ENCODE measurements around the gene RASA3. TPM values are rescaled to one million over a fixed set of nuclear protein-coding genes. Genes with fewer than 3 reads are reported as not detected.

Gene RASA3
- total and polyA plus RNA-seq, 2 of the 8 experiments (the other 6 are each of a cell fraction or from before 2014, with no cell fraction given), result 7.5 to 21.9 TPM

DNA sequence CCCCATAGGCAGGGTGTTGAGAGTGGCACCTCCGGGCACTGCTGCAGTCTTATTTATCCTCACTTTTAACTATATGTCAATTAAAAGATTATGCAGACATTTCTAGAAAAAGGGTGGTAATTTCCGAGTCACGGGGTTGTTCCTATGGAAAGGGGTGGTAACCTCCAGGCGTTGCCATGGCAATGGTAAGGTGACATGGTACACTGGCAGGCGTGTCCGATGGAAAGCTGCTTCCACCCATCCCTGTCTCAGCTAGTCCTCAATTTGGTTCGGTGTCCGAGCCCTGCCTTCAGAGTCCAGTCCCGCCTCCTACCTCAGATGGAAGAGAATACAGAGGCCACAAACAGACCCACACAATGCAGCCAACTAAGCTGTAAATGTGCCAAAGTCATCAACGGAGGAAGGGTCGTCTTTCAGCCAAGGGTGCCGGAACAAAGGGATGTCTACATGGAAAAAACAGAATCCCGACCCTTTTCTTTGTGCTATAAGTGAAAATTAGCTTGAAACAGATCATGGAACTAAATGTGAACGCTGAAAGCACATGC, 85.9 kb downstream of the RASA3 start:
- DNase-seq (ENCODE audit: low read depth in 1 of 2, low spot score in 2 of 2) (no peak), FAIRE-seq (no peak)
- Histone ChIP-seq H4K91ac (replicated peaks; ENCODE audit: insufficient read length, low read length) (no peak overlapping the region), H3K4ac (replicated peaks; ENCODE audit: insufficient read length, low read depth, low read length) (no peak overlapping the region), H3K23me2 (ENCODE audit: low read depth, low read length) (no peaks in the 10 kb centered on the region), H2BK120ac (replicated peaks; ENCODE audit: low read depth, low read length) (no peak overlapping the region), H3K36me3 (ENCODE audit: control insufficient read depth in 2 of 4, insufficient read depth in 4 of 4, low read length in 3 of 4) (no peaks in the 10 kb centered on the region), H3K27me3 (replicated peaks in 1 of 4; ENCODE audit: control insufficient read depth in 3 of 4, extremely low read depth in 1 of 4, insufficient read depth in 3 of 4, low read length in 3 of 4) (no peaks in the 10 kb centered on the region), H2AK5ac (ENCODE audit: low read depth, low read length) (no peak overlapping the region), H3K79me2 (ENCODE audit: control insufficient read depth in 1 of 2, insufficient read depth in 2 of 2, low read length in 2 of 2) (no peaks in the 10 kb centered on the region), H3K4me1 (replicated peaks in 1 of 4; ENCODE audit: control insufficient read depth in 3 of 4, insufficient read depth in 4 of 4, low read length in 3 of 4) (no peaks in the 10 kb centered on the region; a peak in 1 of 7 replicates), H3K56ac (replicated peaks; ENCODE audit: insufficient read length, low read depth, low read length) (no peak overlapping the region), H3K9me3 (ENCODE audit: insufficient read depth in 2 of 2, low read depth in 1 of 2, low read length in 1 of 2) (no peaks in the 10 kb centered on the region), H2BK5ac (ENCODE audit: low read depth, low read length) (no peak overlapping the region), H2BK15ac (ENCODE audit: low read length) (no peak overlapping the region), H2BK12ac (ENCODE audit: low read depth, low read length) (no peak overlapping the region), H3K18ac (ENCODE audit: extremely low read depth, low read length) (no peak overlapping the region), H3K27ac (ENCODE audit: low read depth, low read length) (no peak overlapping the region), H3K79me1 (ENCODE audit: low read depth, low read length) (0 out of 2 replicates have a peak, but pooled peaks cover under 1% of the 10 kb centered on the region), H2BK20ac (ENCODE audit: low read length) (no peak overlapping the region), H3K9ac (replicated peaks in 1 of 4; ENCODE audit: extremely low read depth in 1 of 4, low read depth in 3 of 4, low read length in 3 of 4) (no peak overlapping the region), H4K8ac (ENCODE audit: extremely low read depth, insufficient read depth, low read length) (peak overlapping the region; percentile 14; the same call in 1 of the 2 replicates), H3K14ac (ENCODE audit: insufficient read length) (no peak overlapping the region), H4K5ac (ENCODE audit: insufficient read length, low read depth, low read length) (no peak overlapping the region), H3K4me3 (ENCODE audit: extremely low read depth in 1 of 4, insufficient read depth in 2 of 4, low read depth in 3 of 4, low read length in 4 of 4) (no peak overlapping the region), H3K4me2 (ENCODE audit: insufficient read depth in 1 of 2, low read depth in 2 of 2, low read length in 2 of 2) (no peak overlapping the region), H4K20me1 (replicated peaks in 1 of 2; ENCODE audit: control insufficient read depth in 1 of 2, insufficient read depth in 2 of 2, low read length in 2 of 2) (peaks cover 0 to 4% of the 10 kb centered on the region in 2 experiments), H2AFZ (ENCODE audit: low read length) (no peak overlapping the region), H3K23ac (ENCODE audit: insufficient read length) (no peak overlapping the region)
- ChIA-PET CTCF (ENCODE audit: partially characterized antibody) (interaction anchor here (1.0 kb wide), 1 partner anchor 29 kb away, joined by 4 read pairs; no protein-coding TSS in a partner anchor), POLR2A (ENCODE audit: partially characterized antibody) (interaction anchor here (0.5 to 1.3 kb wide), 2 partner anchors 12 to 19 kb away, joined by 3 read pairs; no protein-coding TSS in a partner anchor)
- 88% methylated on average over 14 of the region's 14 CpGs; no CpG with 5 or more reads in 1 of the 2 experiments for WGBS, 2 experiments (ENCODE audit: extremely low coverage in 1 of 2, insufficient coverage in 1 of 2, insufficient read length in 1 of 2, insufficient replicate concordance in 2 of 2, low coverage in 1 of 2, low lambda C conversion rate in 2 of 2, missing lambda C conversion rate in 1 of 2)
- TF ChIP-seq HDAC6 (IDR thresholded peaks at IDR 0.05; ENCODE audit: low read depth, low read length), result no peak
- no peak for TF ChIP-seq TBP (IDR thresholded peaks at IDR 0.05; ENCODE audit: low read depth, low read length)
- TF ChIP-seq EP300 (IDR thresholded peaks at IDR 0.05; ENCODE audit: borderline replicate concordance in 1 of 2, low read depth in 2 of 2, low read length in 2 of 2), result no peak
- no peak for TF ChIP-seq RXRA (IDR thresholded peaks at IDR 0.05; ENCODE audit: insufficient read depth, low read depth, low read length)
- no peak for TF ChIP-seq EGR1 (IDR thresholded peaks at IDR 0.05; ENCODE audit: borderline replicate concordance, low read depth, low read length)
- TF ChIP-seq SAP30 (IDR thresholded peaks at IDR 0.05; ENCODE audit: insufficient read depth, insufficient replicate concordance, low read length), result no peak
- TF ChIP-seq JUND (IDR thresholded peaks at IDR 0.05; ENCODE audit: low read length), result no peak
- no peak for TF ChIP-seq TEAD4 (IDR thresholded peaks at IDR 0.05; ENCODE audit: low read depth, low read length)
- no peak for TF ChIP-seq CTBP2 (IDR thresholded peaks at IDR 0.05; ENCODE audit: borderline replicate concordance, insufficient read depth, insufficient read length, low read length)
